ENCODE results near the gene NAT8.
"Not testable (repeated sequence)": the region's sequence is repeated elsewhere in the genome, so short reads cannot be mapped to it uniquely, and the experiment has no call there.

Gene NAT8

GRCh38 chr2:73654175-73654574 is 12.0 kb upstream of the NAT8 start:
- DNase-seq (ENCODE audit: extremely low spot score) = no peak
- POLR2A ChIA-PET = no interaction called here

GRCh38 chr2:73652348-73652747 is 10.1 kb upstream of the NAT8 start:
- ChIA-PET CTCF (no interaction called here), POLR2A (no interaction called here)
- TF ChIP-seq ZNF384 (IDR thresholded peaks at IDR 0.05) (no peak), FOXK2 (IDR thresholded peaks at IDR 0.05) (no peak), NFRKB (IDR thresholded peaks at IDR 0.05) (no peak), ELF4 (IDR thresholded peaks at IDR 0.05) (no peak), PKNOX1 (IDR thresholded peaks at IDR 0.05) (no peak), FOXA1 (IDR thresholded peaks at IDR 0.05) (no peak), TARDBP (IDR thresholded peaks at IDR 0.05) (no peak), LEF1 (IDR thresholded peaks at IDR 0.05; ENCODE audit: borderline replicate concordance) (no peak), BHLHE40 (IDR thresholded peaks at IDR 0.05; ENCODE audit: borderline replicate concordance) (no peak)
- DNase-seq (ENCODE audit: extremely low spot score) = no peak

More at GRCh38 chr2:73654175-73654574, 12.0 kb upstream of the NAT8 start:
- no peak for TF ChIP-seq BHLHE40 (IDR thresholded peaks at IDR 0.05; ENCODE audit: borderline replicate concordance)
- no peak for TF ChIP-seq TARDBP (IDR thresholded peaks at IDR 0.05)
- TF ChIP-seq FOXM1 (IDR thresholded peaks at IDR 0.05; ENCODE audit: borderline replicate concordance) = no peak
- TF ChIP-seq FOXK2 (IDR thresholded peaks at IDR 0.05) = no peak
- no peak for TF ChIP-seq ZNF384 (IDR thresholded peaks at IDR 0.05)
- no peak for TF ChIP-seq NFRKB (IDR thresholded peaks at IDR 0.05)
- TF ChIP-seq SP1 (IDR thresholded peaks at IDR 0.05) = no peak
- CTCF ChIA-PET = no interaction called here

- TF ChIP-seq L3MBTL2 (conservative IDR thresholded peaks at IDR 0.05) (no peak), LEF1 (IDR thresholded peaks at IDR 0.05; ENCODE audit: borderline replicate concordance) (no peak), ARNT (IDR thresholded peaks at IDR 0.05) (no peak), ZNF384 (IDR thresholded peaks at IDR 0.05) (no peak), NFRKB (IDR thresholded peaks at IDR 0.05) (no peak), CTBP1 (IDR thresholded peaks at IDR 0.05; ENCODE audit: borderline replicate concordance) (no peak), PKNOX1 (IDR thresholded peaks at IDR 0.05) (no peak), TARDBP (IDR thresholded peaks at IDR 0.05) (no peak), SP1 (IDR thresholded peaks at IDR 0.05) (no peak), FOXA1 (IDR thresholded peaks at IDR 0.05) (no peak), HDGF (IDR thresholded peaks at IDR 0.05; ENCODE audit: borderline replicate concordance) (no peak)
- ChIA-PET CTCF (no interaction called here), POLR2A (no interaction called here)
- no peak for DNase-seq (ENCODE audit: extremely low spot score)
These were observed 9.5 kb upstream of the NAT8 start for GRCh38 chr2:73651591-73652230.

- DNase-seq (ENCODE audit: extremely low spot score); POLR2A ChIA-PET; CTCF ChIA-PET: not testable (repeated sequence)
These were observed 5.5 kb upstream of the NAT8 start for GRCh38 chr2:73647690-73648089.

GRCh38 chr2:73641767-73642062 is 507 bp downstream of the NAT8 start:
- ChIA-PET CTCF (no interaction called here), POLR2A (no interaction called here)
- TF ChIP-seq FOXM1 (IDR thresholded peaks at IDR 0.05; ENCODE audit: borderline replicate concordance) (no peak), ELF4 (IDR thresholded peaks at IDR 0.05) (no peak), NFRKB (IDR thresholded peaks at IDR 0.05) (no peak), L3MBTL2 (conservative IDR thresholded peaks at IDR 0.05) (no peak), HDGF (IDR thresholded peaks at IDR 0.05; ENCODE audit: borderline replicate concordance) (no peak), ARNT (IDR thresholded peaks at IDR 0.05) (no peak), ZNF384 (IDR thresholded peaks at IDR 0.05) (no peak), SUZ12 (IDR thresholded peaks at IDR 0.05) (no peak), CTBP1 (IDR thresholded peaks at IDR 0.05; ENCODE audit: borderline replicate concordance) (no peak), BHLHE40 (IDR thresholded peaks at IDR 0.05; ENCODE audit: borderline replicate concordance) (no peak), SP1 (IDR thresholded peaks at IDR 0.05) (no peak), LEF1 (IDR thresholded peaks at IDR 0.05; ENCODE audit: borderline replicate concordance) (no peak), PKNOX1 (IDR thresholded peaks at IDR 0.05) (no peak), FOXK2 (IDR thresholded peaks at IDR 0.05) (no peak)
- no peak for DNase-seq (ENCODE audit: extremely low spot score)

- POLR2A ChIA-PET = no interaction called here
- TF ChIP-seq NFRKB (IDR thresholded peaks at IDR 0.05) = no peak
- TF ChIP-seq PKNOX1 (IDR thresholded peaks at IDR 0.05) = no peak
- TF ChIP-seq CTBP1 (IDR thresholded peaks at IDR 0.05; ENCODE audit: borderline replicate concordance) = no peak
- no peak for TF ChIP-seq FOXK2 (IDR thresholded peaks at IDR 0.05)
- CTCF ChIA-PET = no interaction called here
- no peak for DNase-seq (ENCODE audit: extremely low spot score)
These were observed 1.1 kb downstream of the NAT8 start for GRCh38 chr2:73640946-73641766.
